Retinal pigment epithelial cell (primary cell): ENCODE data around the gene FOXD2.

Experiments used
- DNase-seq: peaks from one replicate; pipeline ENCODE4 v3.0.0-alpha.2; 2010; ENCODE audit warnings: low read depth
- H3K4me3 ChIP-seq: 2 replicates; pipeline ENCODE4 v1.5.1; 2011; ENCODE audit warnings: mild to moderate bottlenecking, low read length, control low read depth, moderate library complexity
- TF ChIP-seq, protein P1 (sequence below): conservative IDR thresholded peaks from 2 replicates; pipeline ENCODE4 v1.5.1; 2011; ENCODE audit warnings: low read depth, low read length, control low read depth, inconsistent platforms

FOXD2 gene

GRCh38 chr1:47416319-47417169, 21.3 kb upstream of the FOXD2 start:
- no peak overlapping the region for H3K4me3 ChIP-seq

DNA sequence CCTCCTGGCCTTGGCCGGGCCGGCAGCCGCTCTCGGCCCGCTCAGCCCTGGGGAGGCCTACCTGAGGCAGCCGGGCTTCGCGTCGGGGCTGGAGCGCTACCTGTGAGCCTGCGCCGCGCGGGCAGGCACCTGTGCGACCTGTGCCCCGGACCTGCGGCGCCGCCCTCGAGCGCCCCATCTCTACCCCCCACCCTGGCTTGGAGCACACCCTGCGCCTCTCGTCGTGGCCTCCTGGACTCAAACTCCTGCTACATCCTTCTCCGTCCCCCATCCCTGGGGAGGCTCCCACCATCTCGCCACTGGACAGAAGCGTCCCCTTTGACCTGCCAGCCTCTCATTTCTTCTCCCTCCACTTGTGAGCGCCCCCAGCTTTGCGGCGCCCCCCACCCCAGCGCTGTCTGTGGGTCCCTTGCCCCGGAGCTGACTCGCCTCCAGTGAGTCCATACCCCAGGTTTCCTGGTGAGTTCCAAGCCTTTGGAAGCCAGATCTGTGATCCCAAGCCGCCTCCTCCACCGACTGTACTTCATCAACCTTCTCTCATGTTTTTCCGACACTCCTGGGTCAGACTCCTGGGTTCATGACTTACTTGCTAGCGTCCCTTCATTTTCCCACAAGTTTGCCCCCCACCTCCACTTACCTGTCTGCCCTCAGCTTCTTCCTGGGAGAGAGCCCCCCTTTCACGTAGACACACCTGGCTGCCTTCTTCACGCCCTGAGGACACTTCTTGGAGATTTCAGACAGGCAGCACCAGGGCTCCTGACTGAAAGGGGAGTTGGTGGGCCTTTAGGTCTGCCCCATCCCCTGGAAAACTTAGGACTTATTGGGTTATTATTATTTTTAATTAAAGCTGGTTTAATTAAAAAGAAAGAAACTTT, 20.4 kb upstream of the FOXD2 start:
- TF ChIP-seq, protein P1, sequence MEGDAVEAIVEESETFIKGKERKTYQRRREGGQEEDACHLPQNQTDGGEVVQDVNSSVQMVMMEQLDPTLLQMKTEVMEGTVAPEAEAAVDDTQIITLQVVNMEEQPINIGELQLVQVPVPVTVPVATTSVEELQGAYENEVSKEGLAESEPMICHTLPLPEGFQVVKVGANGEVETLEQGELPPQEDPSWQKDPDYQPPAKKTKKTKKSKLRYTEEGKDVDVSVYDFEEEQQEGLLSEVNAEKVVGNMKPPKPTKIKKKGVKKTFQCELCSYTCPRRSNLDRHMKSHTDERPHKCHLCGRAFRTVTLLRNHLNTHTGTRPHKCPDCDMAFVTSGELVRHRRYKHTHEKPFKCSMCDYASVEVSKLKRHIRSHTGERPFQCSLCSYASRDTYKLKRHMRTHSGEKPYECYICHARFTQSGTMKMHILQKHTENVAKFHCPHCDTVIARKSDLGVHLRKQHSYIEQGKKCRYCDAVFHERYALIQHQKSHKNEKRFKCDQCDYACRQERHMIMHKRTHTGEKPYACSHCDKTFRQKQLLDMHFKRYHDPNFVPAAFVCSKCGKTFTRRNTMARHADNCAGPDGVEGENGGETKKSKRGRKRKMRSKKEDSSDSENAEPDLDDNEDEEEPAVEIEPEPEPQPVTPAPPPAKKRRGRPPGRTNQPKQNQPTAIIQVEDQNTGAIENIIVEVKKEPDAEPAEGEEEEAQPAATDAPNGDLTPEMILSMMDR: no peak
- no peak for DNase-seq
- no peak overlapping the region for H3K4me3 ChIP-seq

More at GRCh38 chr1:47416319-47417169, 21.3 kb upstream of the FOXD2 start:
- no peak for DNase-seq
- TF ChIP-seq, protein P1: no peak

DNA sequence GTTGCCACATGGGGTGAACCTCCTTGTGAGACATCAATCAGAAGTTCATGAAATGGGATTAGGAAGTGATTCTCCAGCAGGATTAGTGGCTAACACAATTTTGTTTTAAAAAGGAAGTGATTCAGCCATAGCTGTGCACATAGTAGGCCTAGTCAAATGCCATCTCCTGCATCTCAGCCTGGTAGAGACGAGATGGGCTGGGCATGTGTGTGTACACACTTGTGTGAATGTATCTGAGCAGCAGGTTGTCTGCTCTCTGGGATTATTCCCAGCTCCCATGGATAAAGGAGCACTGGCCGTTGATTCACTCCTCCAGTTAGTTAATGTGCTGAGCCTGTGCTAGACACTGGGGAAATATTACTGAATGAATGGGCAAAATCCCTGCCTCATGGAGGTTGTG, 19.7 kb upstream of the FOXD2 start:
- TF ChIP-seq, protein P1: no peak
- no peak for DNase-seq
- no peak overlapping the region for H3K4me3 ChIP-seq

DNA sequence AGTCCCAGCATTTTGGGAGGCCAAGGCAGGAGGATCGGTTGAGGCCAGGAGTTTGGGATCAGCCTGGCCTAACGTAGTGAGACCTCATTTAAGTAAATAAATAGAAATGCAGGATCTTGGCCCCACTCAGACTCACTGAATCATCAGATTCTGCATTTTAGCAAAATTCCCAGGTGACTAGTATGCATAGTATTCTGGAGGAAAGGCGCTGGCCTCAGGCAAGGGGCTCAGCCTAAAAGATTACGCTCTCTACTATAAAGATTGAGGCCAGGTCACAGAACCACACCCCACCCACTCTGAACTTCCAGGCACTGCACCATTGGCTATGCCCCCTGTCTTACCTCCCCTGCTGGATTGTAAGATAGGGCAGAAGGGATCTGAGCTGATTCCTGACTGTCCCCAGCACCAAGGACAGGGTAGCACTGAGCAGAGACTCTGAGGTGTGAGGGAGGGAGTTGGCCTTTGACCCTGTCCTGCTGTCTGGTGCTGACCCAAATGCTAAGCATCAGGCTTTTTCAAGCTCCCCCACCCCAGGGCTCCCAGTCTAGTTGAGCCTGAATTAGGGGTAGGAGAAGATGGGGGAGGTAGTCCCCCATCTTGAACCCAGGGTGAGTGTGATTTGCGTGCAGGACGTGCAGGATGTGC, 19.0 kb upstream of the FOXD2 start:
- TF ChIP-seq, protein P1: no peak
- no peak for DNase-seq
- no peak overlapping the region for H3K4me3 ChIP-seq

- no peak for DNase-seq
- H3K4me3 ChIP-seq: no peak overlapping the region
- TF ChIP-seq, protein P1: no peak
Observed at GRCh38 chr1:47420547-47420946, 17.3 kb upstream of the FOXD2 start.

GRCh38 chr1:47423872-47424271, 14.0 kb upstream of the FOXD2 start:
- DNase-seq: no peak
- H3K4me3 ChIP-seq: no peak overlapping the region
- TF ChIP-seq, protein P1: no peak
